SK-N-SH (cell line): Measurements from ENCODE around the gene TSKS.

Source experiments
- EP300 ChIP-seq, 2 experiments: IDR thresholded peaks; 2 replicates each; pipeline versions ENCODE4 v1.4.0 to v1.6.1; 2012; ENCODE audit warnings: borderline replicate concordance in 1 of 2, low read depth in 1 of 2, low read length in 1 of 2
- EZH2phosphoT487 ChIP-seq: fragments of 200-600 bp; sonication (generic); IDR thresholded peaks from 2 replicates; pipeline ENCODE4 v1.6.1; 2017; ENCODE audit warnings: low read depth, mixed run types, mild to moderate bottlenecking, antibody characterized with exemption, moderate library complexity, borderline replicate concordance
- NRF1 ChIP-seq: IDR thresholded peaks from 2 replicates; pipeline ENCODE4 v1.6.1; 2012; ENCODE audit warnings: low read depth, mild to moderate bottlenecking, low read length
- RXRA ChIP-seq: IDR thresholded peaks from 2 replicates; pipeline ENCODE4 v1.4.0; 2012; ENCODE audit warnings: low read depth, mild to moderate bottlenecking, borderline replicate concordance
- SIN3A ChIP-seq: IDR thresholded peaks from 2 replicates; pipeline ENCODE4 v1.6.1; 2012; ENCODE audit warnings: low read depth, mild to moderate bottlenecking, low read length, moderate library complexity, borderline replicate concordance
- TF ChIP-seq, protein P1 (sequence below): fragments of 200-600 bp; sonication (generic); IDR thresholded peaks from 2 replicates; pipeline ENCODE4 v1.6.1; 2017; ENCODE audit warnings: antibody characterized with exemption, mild to moderate bottlenecking, moderate library complexity
- TF ChIP-seq, protein P2 (sequence below): IDR thresholded peaks from 2 replicates; pipeline ENCODE4 v1.4.0; 2012; ENCODE audit warnings: low read depth
- TF ChIP-seq, protein P3 (sequence below): IDR thresholded peaks from 2 replicates; pipeline ENCODE4 v1.6.1; 2012; ENCODE audit warnings: mild to moderate bottlenecking, low read depth, low read length, moderate library complexity

DNA sequence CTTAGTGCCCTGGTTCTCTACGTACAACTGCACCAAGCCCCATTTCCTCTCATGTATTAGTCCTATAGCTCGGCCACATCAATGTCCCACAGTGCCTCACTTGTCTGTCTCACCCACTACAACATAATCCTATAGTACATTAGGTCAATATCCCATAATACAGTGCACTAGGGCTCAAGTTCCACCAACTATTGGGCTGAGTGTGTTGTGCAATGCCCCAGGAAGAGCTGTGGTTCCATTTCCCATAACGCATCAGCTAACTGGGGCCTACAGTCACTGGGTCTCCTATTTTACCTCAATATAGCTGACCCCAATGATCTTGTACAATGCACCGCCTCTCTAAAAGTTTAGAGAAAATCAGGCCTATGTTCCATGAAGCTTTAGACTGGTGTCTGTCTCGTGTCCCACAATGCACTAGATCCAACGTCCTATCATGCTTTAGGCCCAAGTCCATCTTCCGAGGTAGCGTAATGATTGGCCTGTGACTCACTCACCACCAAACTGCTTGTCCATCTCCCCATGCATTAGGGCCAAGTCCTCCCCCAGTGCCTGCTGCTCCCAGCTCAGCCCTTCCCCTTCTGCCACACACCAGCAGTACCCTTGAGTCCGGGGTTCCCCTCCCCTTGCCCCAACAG is 21.8 kb downstream of the TSKS start:
- TF ChIP-seq, protein P1, sequence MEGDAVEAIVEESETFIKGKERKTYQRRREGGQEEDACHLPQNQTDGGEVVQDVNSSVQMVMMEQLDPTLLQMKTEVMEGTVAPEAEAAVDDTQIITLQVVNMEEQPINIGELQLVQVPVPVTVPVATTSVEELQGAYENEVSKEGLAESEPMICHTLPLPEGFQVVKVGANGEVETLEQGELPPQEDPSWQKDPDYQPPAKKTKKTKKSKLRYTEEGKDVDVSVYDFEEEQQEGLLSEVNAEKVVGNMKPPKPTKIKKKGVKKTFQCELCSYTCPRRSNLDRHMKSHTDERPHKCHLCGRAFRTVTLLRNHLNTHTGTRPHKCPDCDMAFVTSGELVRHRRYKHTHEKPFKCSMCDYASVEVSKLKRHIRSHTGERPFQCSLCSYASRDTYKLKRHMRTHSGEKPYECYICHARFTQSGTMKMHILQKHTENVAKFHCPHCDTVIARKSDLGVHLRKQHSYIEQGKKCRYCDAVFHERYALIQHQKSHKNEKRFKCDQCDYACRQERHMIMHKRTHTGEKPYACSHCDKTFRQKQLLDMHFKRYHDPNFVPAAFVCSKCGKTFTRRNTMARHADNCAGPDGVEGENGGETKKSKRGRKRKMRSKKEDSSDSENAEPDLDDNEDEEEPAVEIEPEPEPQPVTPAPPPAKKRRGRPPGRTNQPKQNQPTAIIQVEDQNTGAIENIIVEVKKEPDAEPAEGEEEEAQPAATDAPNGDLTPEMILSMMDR, result no peak
- TF ChIP-seq, protein P2, sequence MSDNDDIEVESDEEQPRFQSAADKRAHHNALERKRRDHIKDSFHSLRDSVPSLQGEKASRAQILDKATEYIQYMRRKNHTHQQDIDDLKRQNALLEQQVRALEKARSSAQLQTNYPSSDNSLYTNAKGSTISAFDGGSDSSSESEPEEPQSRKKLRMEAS, result no peak
- TF ChIP-seq SIN3A (no peak), EP300 (IDR thresholded peaks at IDR 0.05; ENCODE audit: borderline replicate concordance in 1 of 2, low read depth in 1 of 2, low read length in 1 of 2) (no peak), NRF1 (no peak), EZH2phosphoT487 (no peak), RXRA (no peak)
- TF ChIP-seq, protein P3, sequence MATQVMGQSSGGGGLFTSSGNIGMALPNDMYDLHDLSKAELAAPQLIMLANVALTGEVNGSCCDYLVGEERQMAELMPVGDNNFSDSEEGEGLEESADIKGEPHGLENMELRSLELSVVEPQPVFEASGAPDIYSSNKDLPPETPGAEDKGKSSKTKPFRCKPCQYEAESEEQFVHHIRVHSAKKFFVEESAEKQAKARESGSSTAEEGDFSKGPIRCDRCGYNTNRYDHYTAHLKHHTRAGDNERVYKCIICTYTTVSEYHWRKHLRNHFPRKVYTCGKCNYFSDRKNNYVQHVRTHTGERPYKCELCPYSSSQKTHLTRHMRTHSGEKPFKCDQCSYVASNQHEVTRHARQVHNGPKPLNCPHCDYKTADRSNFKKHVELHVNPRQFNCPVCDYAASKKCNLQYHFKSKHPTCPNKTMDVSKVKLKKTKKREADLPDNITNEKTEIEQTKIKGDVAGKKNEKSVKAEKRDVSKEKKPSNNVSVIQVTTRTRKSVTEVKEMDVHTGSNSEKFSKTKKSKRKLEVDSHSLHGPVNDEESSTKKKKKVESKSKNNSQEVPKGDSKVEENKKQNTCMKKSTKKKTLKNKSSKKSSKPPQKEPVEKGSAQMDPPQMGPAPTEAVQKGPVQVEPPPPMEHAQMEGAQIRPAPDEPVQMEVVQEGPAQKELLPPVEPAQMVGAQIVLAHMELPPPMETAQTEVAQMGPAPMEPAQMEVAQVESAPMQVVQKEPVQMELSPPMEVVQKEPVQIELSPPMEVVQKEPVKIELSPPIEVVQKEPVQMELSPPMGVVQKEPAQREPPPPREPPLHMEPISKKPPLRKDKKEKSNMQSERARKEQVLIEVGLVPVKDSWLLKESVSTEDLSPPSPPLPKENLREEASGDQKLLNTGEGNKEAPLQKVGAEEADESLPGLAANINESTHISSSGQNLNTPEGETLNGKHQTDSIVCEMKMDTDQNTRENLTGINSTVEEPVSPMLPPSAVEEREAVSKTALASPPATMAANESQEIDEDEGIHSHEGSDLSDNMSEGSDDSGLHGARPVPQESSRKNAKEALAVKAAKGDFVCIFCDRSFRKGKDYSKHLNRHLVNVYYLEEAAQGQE, result no peak
